ENCODE measurements around the gene BCL11A. TPM values are rescaled to one million over a fixed set of nuclear protein-coding genes. Genes with fewer than 3 reads are reported as not detected.

The BCL11A gene
- polyA plus RNA-seq, 3 donors = 8.7 to 15.6 (median 11.1) TPM

GRCh38 chr2:60602388-60602787, 48.9 kb upstream of the BCL11A start:
- no peaks in the 10 kb centered on the region for H4K20me1 ChIP-seq (ENCODE audit: insufficient read depth, low read length)
- no peaks in the 10 kb centered on the region for H3K4me1 Mint-ChIP-seq
- H3K27me3 Mint-ChIP-seq (ENCODE audit: low read depth in 3 of 3) = peaks cover 0 to 3% (median 0%) of the 10 kb centered on the region in 3 donors
- H3K4me2 ChIP-seq (replicated peaks; ENCODE audit: extremely low read depth, low read length, poor library complexity, severe bottlenecking) = no peak overlapping the region
- no peak overlapping the region for H3K4me3 ChIP-seq (replicated peaks in 1 of 3; ENCODE audit: low read depth in 2 of 3, low read length in 3 of 3)
- H3K27ac Mint-ChIP-seq = no peak overlapping the region
- H3K27me3 ChIP-seq (ENCODE audit: control insufficient read depth in 2 of 2, insufficient read depth in 2 of 2, low read length in 2 of 2) = no peaks in the 10 kb centered on the region
- H3K9me3 ChIP-seq (replicated peaks in 1 of 2; ENCODE audit: control insufficient read depth in 1 of 2, insufficient read depth in 1 of 2, low read length in 2 of 2) = no peaks in the 10 kb centered on the region
- no peak overlapping the region for H2AFZ ChIP-seq (ENCODE audit: insufficient read depth, low read depth, low read length, poor library complexity, severe bottlenecking)
- H3K27ac ChIP-seq (ENCODE audit: low read depth in 1 of 2, low read length in 2 of 2) = no peak overlapping the region
- TF ChIP-seq, protein P1, sequence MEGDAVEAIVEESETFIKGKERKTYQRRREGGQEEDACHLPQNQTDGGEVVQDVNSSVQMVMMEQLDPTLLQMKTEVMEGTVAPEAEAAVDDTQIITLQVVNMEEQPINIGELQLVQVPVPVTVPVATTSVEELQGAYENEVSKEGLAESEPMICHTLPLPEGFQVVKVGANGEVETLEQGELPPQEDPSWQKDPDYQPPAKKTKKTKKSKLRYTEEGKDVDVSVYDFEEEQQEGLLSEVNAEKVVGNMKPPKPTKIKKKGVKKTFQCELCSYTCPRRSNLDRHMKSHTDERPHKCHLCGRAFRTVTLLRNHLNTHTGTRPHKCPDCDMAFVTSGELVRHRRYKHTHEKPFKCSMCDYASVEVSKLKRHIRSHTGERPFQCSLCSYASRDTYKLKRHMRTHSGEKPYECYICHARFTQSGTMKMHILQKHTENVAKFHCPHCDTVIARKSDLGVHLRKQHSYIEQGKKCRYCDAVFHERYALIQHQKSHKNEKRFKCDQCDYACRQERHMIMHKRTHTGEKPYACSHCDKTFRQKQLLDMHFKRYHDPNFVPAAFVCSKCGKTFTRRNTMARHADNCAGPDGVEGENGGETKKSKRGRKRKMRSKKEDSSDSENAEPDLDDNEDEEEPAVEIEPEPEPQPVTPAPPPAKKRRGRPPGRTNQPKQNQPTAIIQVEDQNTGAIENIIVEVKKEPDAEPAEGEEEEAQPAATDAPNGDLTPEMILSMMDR (IDR thresholded peaks at IDR 0.05) = no peak
- H3K4me1 ChIP-seq (ENCODE audit: control insufficient read depth in 1 of 2, insufficient read depth in 2 of 2, low read length in 2 of 2) = no peaks in the 10 kb centered on the region
- no peaks in the 10 kb centered on the region for H3K79me2 ChIP-seq (ENCODE audit: insufficient read depth, low read length)
- intact Hi-C loops (cut with micrococcal nuclease) = no loop called here
- no peaks in the 10 kb centered on the region for H3K36me3 Mint-ChIP-seq
- H3K9me3 Mint-ChIP-seq = peaks cover 0 to 12% (median 5%) of the 10 kb centered on the region in 7 donors
- no peak overlapping the region for H3K4me3 Mint-ChIP-seq
- H3K36me3 ChIP-seq (replicated peaks in 1 of 2; ENCODE audit: control insufficient read depth in 1 of 2, insufficient read depth in 2 of 2, low read length in 2 of 2) = no peaks in the 10 kb centered on the region
- no CpG with 5 or more reads among the region's 6 CpGs for WGBS (ENCODE audit: insufficient coverage)
- H3K9ac ChIP-seq (ENCODE audit: insufficient read depth, low read length, poor library complexity, severe bottlenecking) = no peak overlapping the region
- DNase-seq = no peak

- Histone ChIP-seq H3K27me3 (ENCODE audit: control insufficient read depth in 2 of 2, insufficient read depth in 2 of 2, low read length in 2 of 2) (no peaks in the 10 kb centered on the region), H3K9me3 (replicated peaks in 1 of 2; ENCODE audit: control insufficient read depth in 1 of 2, insufficient read depth in 1 of 2, low read length in 2 of 2) (no peaks in the 10 kb centered on the region), H3K27ac (ENCODE audit: low read depth in 1 of 2, low read length in 2 of 2) (no peak overlapping the region), H4K20me1 (ENCODE audit: insufficient read depth, low read length) (no peaks in the 10 kb centered on the region), H3K4me3 (replicated peaks in 1 of 3; ENCODE audit: low read depth in 2 of 3, low read length in 3 of 3) (no peak overlapping the region), H2AFZ (ENCODE audit: insufficient read depth, low read depth, low read length, poor library complexity, severe bottlenecking) (no peak overlapping the region), H3K79me2 (ENCODE audit: insufficient read depth, low read length) (no peaks in the 10 kb centered on the region), H3K36me3 (replicated peaks in 1 of 2; ENCODE audit: control insufficient read depth in 1 of 2, insufficient read depth in 2 of 2, low read length in 2 of 2) (no peaks in the 10 kb centered on the region), H3K9ac (ENCODE audit: insufficient read depth, low read length, poor library complexity, severe bottlenecking) (no peak overlapping the region), H3K4me2 (replicated peaks; ENCODE audit: extremely low read depth, low read length, poor library complexity, severe bottlenecking) (no peak overlapping the region), H3K4me1 (ENCODE audit: control insufficient read depth in 1 of 2, insufficient read depth in 2 of 2, low read length in 2 of 2) (no peaks in the 10 kb centered on the region)
- H3K4me1 Mint-ChIP-seq = no peaks in the 10 kb centered on the region
- TF ChIP-seq, protein P1 (IDR thresholded peaks at IDR 0.05) = no peak
- no peak for DNase-seq
- intact Hi-C loops (cut with micrococcal nuclease) = no loop called here
- no peak overlapping the region for H3K4me3 Mint-ChIP-seq
- no peak overlapping the region for H3K27ac Mint-ChIP-seq
- no peaks in the 10 kb centered on the region for H3K36me3 Mint-ChIP-seq
- H3K27me3 Mint-ChIP-seq (ENCODE audit: low read depth in 3 of 3) = peaks cover 0 to 3% (median 1%) of the 10 kb centered on the region in 3 donors
- peaks cover 2 to 14% (median 7%) of the 10 kb centered on the region in 7 donors for H3K9me3 Mint-ChIP-seq
- no CpG with 5 or more reads among the region's 3 CpGs for WGBS (ENCODE audit: insufficient coverage)
These were observed 44.8 kb upstream of the BCL11A start for GRCh38 chr2:60598271-60598670.
